ENCODE measurements around the gene ARSG. TPM values are rescaled to one million over a fixed set of nuclear protein-coding genes. Genes with fewer than 3 reads are reported as not detected.

The ARSG gene
- polyA plus RNA-seq, 1 of the 3 experiments (the other 2 are of a cell fraction): 0.41 TPM

GRCh38 chr17:68384471-68384870 is 93.2 kb downstream of the ARSG start:
- POLR2A ChIA-PET: no interaction called here

More at GRCh38 chr17:68384471-68384870, 93.2 kb downstream of the ARSG start:
- H3K4me1 ChIP-seq (ENCODE audit: control insufficient read depth in 1 of 2, insufficient read depth in 2 of 2, low read depth in 1 of 2, low read length in 1 of 2): no peaks in the 10 kb centered on the region
- WGBS (ENCODE audit: low lambda C conversion rate): 32% methylated on average over 1 of the region's 1 CpG
- H3K9me3 ChIP-seq: no peaks in the 10 kb centered on the region
- H3F3A ChIP-seq (replicated peaks; ENCODE audit: insufficient read depth): no peaks in the 10 kb centered on the region
- no peak for DNase-seq
- TF ChIP-seq RAD21 (IDR thresholded peaks at IDR 0.05; ENCODE audit: low read length): no peak
- TF ChIP-seq NRF1 (IDR thresholded peaks at IDR 0.05; ENCODE audit: low read depth, low read length): no peak
- TF ChIP-seq ZBTB33 (IDR thresholded peaks at IDR 0.05; ENCODE audit: borderline replicate concordance, low read depth): no peak
- TF ChIP-seq PBX3 (IDR thresholded peaks at IDR 0.05): no peak
- TF ChIP-seq RFX5 (IDR thresholded peaks at IDR 0.05; ENCODE audit: low read length): no peak
- no peak for TF ChIP-seq TEAD4 (IDR thresholded peaks at IDR 0.05; ENCODE audit: borderline replicate concordance, insufficient read depth)
- no peak for TF ChIP-seq GATA2 (CRISPR knock-in tag; IDR thresholded peaks at IDR 0.05)
- no peak for TF ChIP-seq RXRA (IDR thresholded peaks at IDR 0.05; ENCODE audit: borderline replicate concordance, low read depth)
- no peak for TF ChIP-seq MAX (IDR thresholded peaks at IDR 0.05; ENCODE audit: low read depth)
- TF ChIP-seq SIN3A (IDR thresholded peaks at IDR 0.05; ENCODE audit: borderline replicate concordance, low read depth, low read length): no peak
- TF ChIP-seq CTCF (IDR thresholded peaks at IDR 0.05): no peak
- TF ChIP-seq TCF12 (IDR thresholded peaks at IDR 0.05): no peak
- TF ChIP-seq NFIC (IDR thresholded peaks at IDR 0.05; ENCODE audit: borderline replicate concordance): no peak
- TF ChIP-seq TAF1 (IDR thresholded peaks at IDR 0.05; ENCODE audit: borderline replicate concordance, low read depth, low read length): no peak
- no peak for TF ChIP-seq FOSL2 (IDR thresholded peaks at IDR 0.05; ENCODE audit: borderline replicate concordance, low read depth)
- no peak for TF ChIP-seq CHD2 (IDR thresholded peaks at IDR 0.05; ENCODE audit: low read length, partially characterized antibody)
- no peak for TF ChIP-seq EZH2phosphoT487 (IDR thresholded peaks at IDR 0.05; ENCODE audit: borderline replicate concordance, low read depth)
- no peak for TF ChIP-seq ELF1 (IDR thresholded peaks at IDR 0.05)
- no peak for TF ChIP-seq MXI1 (IDR thresholded peaks at IDR 0.05; ENCODE audit: low read depth, low read length)
- no peak overlapping the region for H3K27ac ChIP-seq (ENCODE audit: low read depth in 2 of 2, low read length in 1 of 2)
- H3K79me2 ChIP-seq (ENCODE audit: insufficient read depth): no peaks in the 10 kb centered on the region
- H3K9ac ChIP-seq: no peak overlapping the region
- no peaks in the 10 kb centered on the region for H3K36me3 ChIP-seq (replicated peaks in 1 of 2; ENCODE audit: control insufficient read depth in 1 of 2, insufficient read depth in 2 of 2, low read length in 1 of 2)
- H3K4me3 ChIP-seq (ENCODE audit: low read depth in 2 of 2, low read length in 1 of 2): no peak overlapping the region
- no peaks in the 10 kb centered on the region for H3K9me2 ChIP-seq
- no peaks in the 10 kb centered on the region; the same call in 1 of the 2 replicates for H3K27me3 ChIP-seq (ENCODE audit: insufficient read depth)
- H4K20me1 ChIP-seq (ENCODE audit: insufficient read depth): no peaks in the 10 kb centered on the region
- H2AFZ ChIP-seq (ENCODE audit: low read depth): no peak overlapping the region
- CTCF ChIA-PET: interaction anchor here (1.5 to 2.5 kb wide), 2 partner anchors 52 to 81 kb away, joined by 3 to 11 read pairs; no protein-coding TSS in a partner anchor
- H3K4me2 ChIP-seq: no peak overlapping the region

Data from SK-N-SH (cell line).